PC-3 (cell line): Measurements from ENCODE around the gene STK33.

Experiments
- EZH2 ChIP-seq: fragments of 300-600 bp; sonication (generic); IDR thresholded peaks from one replicate; pipeline ENCODE4 v1.6.1; 2017; ENCODE audit warnings: antibody characterized with exemption, mild to moderate bottlenecking, low read length; ENCODE audit not compliant: unreplicated experiment
- EZH2phosphoT487 ChIP-seq: fragments of 300-600 bp; sonication (generic); IDR thresholded peaks from 2 replicates; pipeline ENCODE4 v1.6.1; 2018; ENCODE audit warnings: mild to moderate bottlenecking, antibody characterized with exemption, low read length, borderline replicate concordance
- TF ChIP-seq, protein P1 (sequence below): fragments of 300-600 bp; sonication (generic); conservative IDR thresholded peaks from 2 replicates; pipeline ENCODE4 v1.5.1; 2017; ENCODE audit warnings: antibody characterized with exemption, low read depth, mild to moderate bottlenecking, low read length

DNA sequence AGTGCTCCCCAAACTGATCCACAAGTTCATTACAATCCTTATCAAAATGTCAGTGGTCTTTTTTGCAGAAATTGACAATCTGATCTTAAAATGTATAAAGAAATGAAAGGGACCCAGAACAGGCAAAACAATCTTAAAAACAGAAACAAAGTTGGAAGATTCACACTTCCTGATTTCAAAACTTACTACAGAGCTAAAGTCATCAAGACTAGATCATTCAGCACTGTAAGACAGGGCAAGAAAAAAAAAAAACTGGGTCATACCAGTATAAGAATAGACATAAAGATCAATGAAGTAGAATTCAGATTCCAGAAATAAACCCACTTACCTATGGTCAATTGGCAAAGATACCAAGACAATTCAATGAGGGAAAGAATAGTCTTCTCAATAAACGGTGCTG, 4.5 kb upstream of the STK33 start:
- TF ChIP-seq, protein P1, sequence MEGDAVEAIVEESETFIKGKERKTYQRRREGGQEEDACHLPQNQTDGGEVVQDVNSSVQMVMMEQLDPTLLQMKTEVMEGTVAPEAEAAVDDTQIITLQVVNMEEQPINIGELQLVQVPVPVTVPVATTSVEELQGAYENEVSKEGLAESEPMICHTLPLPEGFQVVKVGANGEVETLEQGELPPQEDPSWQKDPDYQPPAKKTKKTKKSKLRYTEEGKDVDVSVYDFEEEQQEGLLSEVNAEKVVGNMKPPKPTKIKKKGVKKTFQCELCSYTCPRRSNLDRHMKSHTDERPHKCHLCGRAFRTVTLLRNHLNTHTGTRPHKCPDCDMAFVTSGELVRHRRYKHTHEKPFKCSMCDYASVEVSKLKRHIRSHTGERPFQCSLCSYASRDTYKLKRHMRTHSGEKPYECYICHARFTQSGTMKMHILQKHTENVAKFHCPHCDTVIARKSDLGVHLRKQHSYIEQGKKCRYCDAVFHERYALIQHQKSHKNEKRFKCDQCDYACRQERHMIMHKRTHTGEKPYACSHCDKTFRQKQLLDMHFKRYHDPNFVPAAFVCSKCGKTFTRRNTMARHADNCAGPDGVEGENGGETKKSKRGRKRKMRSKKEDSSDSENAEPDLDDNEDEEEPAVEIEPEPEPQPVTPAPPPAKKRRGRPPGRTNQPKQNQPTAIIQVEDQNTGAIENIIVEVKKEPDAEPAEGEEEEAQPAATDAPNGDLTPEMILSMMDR: no peak
- no peak for TF ChIP-seq EZH2phosphoT487
- TF ChIP-seq EZH2: no peak
